SW480 (cell line): ENCODE results near the gene KIFC1.

Source experiments
- DNase-seq: peaks from one replicate; pipeline ENCODE4 v3.0.0-alpha.2; 2016; ENCODE audit warnings: low spot score

KIFC1 gene

GRCh38 chr6:33443025-33443424 lies 51.4 kb downstream of the KIFC1 start:
- DNase-seq = no peak

GRCh38 chr6:33443619-33444504 lies 52.2 kb downstream of the KIFC1 start:
- no peak for DNase-seq

GRCh38 chr6:33445119-33445603 lies 53.5 kb downstream of the KIFC1 start:
- no peak for DNase-seq

GRCh38 chr6:33446356-33446755 lies 54.7 kb downstream of the KIFC1 start:
- no peak for DNase-seq

GRCh38 chr6:33450434-33450833 lies 58.8 kb downstream of the KIFC1 start:
- no peak for DNase-seq

- DNase-seq = no peak
Measured at GRCh38 chr6:33451606-33452005, 60.0 kb downstream of the KIFC1 start.

GRCh38 chr6:33452496-33452895 lies 60.9 kb downstream of the KIFC1 start:
- no peak for DNase-seq

GRCh38 chr6:33453393-33454008 lies 61.9 kb downstream of the KIFC1 start:
- no peak for DNase-seq

- peak; percentile 94 for DNase-seq
Measured at GRCh38 chr6:33454009-33454946, 62.7 kb downstream of the KIFC1 start, which contains the start of gene ZBTB9. Gene ZBTB9 (plus strand): TSS chr6:33454576. CDS start chr6:33455101, 525 bp downstream.

- no peak for DNase-seq
Measured at GRCh38 chr6:33455051-33455450, 63.4 kb downstream of the KIFC1 start.

GRCh38 chr6:33456156-33456555 lies 64.5 kb downstream of the KIFC1 start:
- no peak for DNase-seq

- no peak for DNase-seq
Measured at GRCh38 chr6:33458676-33459075, 67.1 kb downstream of the KIFC1 start.

- DNase-seq = no peak
Measured at GRCh38 chr6:33459226-33459625, 67.6 kb downstream of the KIFC1 start.
